K562 (cell line): ENCODE measurements around the gene ZNF574. TPM values are rescaled to one million over a fixed set of nuclear protein-coding genes. Genes with fewer than 3 reads are reported as not detected.

ENCODE experiments used
- ARID1B ChIP-seq: fragments of 450-650 bp; IDR thresholded peaks from 2 replicates; pipeline ENCODE4 v1.6.1; 2016; ENCODE audit warnings: antibody characterized with exemption, mild to moderate bottlenecking, inconsistent platforms
- CEBPB ChIP-seq: fragments of 450-650 bp; IDR thresholded peaks from 2 replicates; pipeline ENCODE4 v1.6.1; 2016; ENCODE audit warnings: missing genetic modification characterization, missing compliant biosample characterization
- CREB3L1 ChIP-seq: fragments of 450-650 bp; IDR thresholded peaks from 2 replicates; pipeline ENCODE4 v1.6.1; 2014; ENCODE audit warnings: low read depth, mild to moderate bottlenecking, moderate library complexity, borderline replicate concordance
- CUX1 ChIP-seq: fragments of 200-800 bp; sonication (Bioruptor generic); IDR thresholded peaks from 2 replicates; pipeline ENCODE4 v1.6.1; 2016; ENCODE audit warnings: missing genetic modification characterization, missing compliant biosample characterization
- CXXC5 ChIP-seq: fragments of 250-450 bp; sonication (Bioruptor Pico); IDR thresholded peaks from 2 replicates; pipeline ENCODE4 v1.8.0; 2022; ENCODE audit warnings: inconsistent platforms, mild to moderate bottlenecking, moderate library complexity
- KDM1A ChIP-seq, 2 experiments: fragments of 450-650 bp; IDR thresholded peaks; 2 replicates each; pipeline ENCODE4 v1.6.1; 2016; ENCODE audit warnings: mild to moderate bottlenecking in 2 of 2
- REST ChIP-seq, 2 experiments: fragments of 450-650 bp; formaldehyde crosslinking in 1 of 2; IDR thresholded peaks; 2 replicates each; pipeline versions ENCODE4 v1.4.0 to v1.6.1; 2014 to 2020; ENCODE audit warnings: mild to moderate bottlenecking in 2 of 2, borderline replicate concordance in 1 of 2, low read depth in 1 of 2
- THAP7 ChIP-seq: fragments of 250-450 bp; sonication (Bioruptor Pico); IDR thresholded peaks from 2 replicates; pipeline ENCODE4 v1.5.0; 2021
- XRCC5 ChIP-seq: fragments of 200-400 bp; formaldehyde crosslinking; IDR thresholded peaks from 2 replicates; pipeline ENCODE4 v1.6.1; 2017; ENCODE audit warnings: low read depth, mild to moderate bottlenecking, low read length
- ZBTB17 ChIP-seq: fragments of 450-650 bp; formaldehyde crosslinking; IDR thresholded peaks from 2 replicates; pipeline ENCODE4 v1.4.0; 2020; ENCODE audit warnings: mild to moderate bottlenecking
- polyA plus RNA-seq, 8 experiments: library from polyadenylated mRNA; depleted of rRNA in 4 of 8; stranded (reverse) in 5 of 8; unstranded in 3 of 8; fragments of >200 nt; fragmentation: Nextera tagmentation in 2 of 8; fragmentation: Illumina TruSeq in 1 of 8; extraction: Ambion mirVana in 2 of 8; extraction: Trizol in 1 of 8; gene quantifications; 2 replicates each; pipeline versions ENCODE4 v1.2.1 to v1.2.3, GENCODE V29; 2011 to 2014; ENCODE audit warnings: inconsistent platforms in 1 of 8, missing spikeins in 1 of 8
- total RNA-seq, 7 experiments: library from RNA; depleted of rRNA in 6 of 7; stranded (reverse); fragments of >200 nt in 6 of 7; fragmentation: Illumina TruSeq in 2 of 7; extraction: Trizol in 2 of 7; gene quantifications; 2 replicates each; pipeline versions ENCODE4 v1.2.1 to v1.2.3, GENCODE V29; 2011 to 2021; ENCODE audit warnings: low replicate concordance in 1 of 7

ZNF574 gene
- total and polyA plus RNA-seq, 9 of the 15 experiments (the other 6 are each of a cell fraction or from before 2014, with no cell fraction given), result 0.24 to 20.7 (median 8.4) TPM

- TF ChIP-seq CUX1 (CRISPR knock-in tag), result no peak
- TF ChIP-seq XRCC5, result no peak
- 0 out of 2 replicates have a peak, but pooled peaks have one; percentile 40 for TF ChIP-seq THAP7
- no peak for TF ChIP-seq KDM1A (IDR thresholded peaks at IDR 0.05)
- TF ChIP-seq REST (IDR thresholded peaks at IDR 0.05; ENCODE audit: borderline replicate concordance), result peak; percentile 10; the same call in 1 of the 2 replicates
- no peak for TF ChIP-seq REST (CRISPR knock-in tag; IDR thresholded peaks at IDR 0.05; ENCODE audit: low read depth)
- TF ChIP-seq ZBTB17 (CRISPR knock-in tag), result no peak; the same call in 1 of the 2 replicates
- no peak for TF ChIP-seq ARID1B
- no peak for TF ChIP-seq CEBPB (tag)
- peak; percentile 9; the same call in 1 of the 2 replicates for TF ChIP-seq CXXC5 (CRISPR knock-in tag)
- no peak for TF ChIP-seq CREB3L1
Measured at GRCh38 chr19:42074513-42075363, 1.2 kb upstream of the ZNF574 start (continued).
